Activated naive CD4-positive, alpha-beta T cell (primary cell): ENCODE data around the gene ANTKMT.

Source experiments
- DNase-seq, 4 experiments: peaks; one replicate each; lab custom pipeline; 2025; lab: John Stamatoyannopoulos, UW

ANTKMT gene

DNA sequence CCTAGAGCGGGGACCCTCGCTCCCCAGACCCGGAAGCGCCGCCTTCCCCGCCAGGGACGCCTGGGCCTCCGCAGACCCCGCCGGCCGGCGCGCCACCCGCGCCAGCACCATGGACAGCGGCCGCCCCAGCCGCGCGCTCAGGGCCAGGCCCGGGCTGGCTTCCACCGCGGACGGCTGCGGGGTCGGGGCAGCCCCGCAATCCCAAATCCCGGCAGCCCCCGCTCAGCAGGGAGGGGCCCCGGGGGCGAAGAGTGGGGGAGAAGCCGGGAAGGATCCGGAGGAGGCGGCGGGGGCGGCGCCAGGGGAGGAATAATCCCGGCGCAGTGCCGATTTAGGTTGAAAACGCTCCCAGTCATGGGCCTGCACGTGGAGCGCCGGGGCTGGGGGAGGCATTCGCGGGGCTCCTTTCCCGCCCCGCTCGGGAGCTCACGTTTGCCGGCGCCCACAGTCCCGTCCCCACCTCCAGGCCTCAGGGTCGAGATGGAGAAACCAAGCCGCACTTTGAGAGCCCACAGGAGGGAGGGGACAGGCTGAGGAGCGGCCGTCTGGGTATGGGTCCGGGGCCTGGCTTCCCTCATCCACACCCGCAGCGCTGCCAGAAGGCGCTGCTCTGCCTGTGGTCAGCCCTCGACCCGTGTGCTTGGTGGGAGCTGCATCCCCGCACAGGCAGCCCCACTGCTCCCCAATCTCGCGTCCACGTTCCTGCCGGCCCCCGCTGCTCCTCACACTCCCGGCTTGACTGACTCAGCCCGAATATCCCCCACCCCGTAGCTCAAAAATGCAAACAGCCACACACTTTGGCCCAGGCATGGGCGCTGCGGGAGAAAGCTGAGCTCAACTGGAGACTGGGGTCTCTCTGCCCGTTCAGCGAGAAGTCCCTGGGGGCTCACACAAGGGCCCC, 20.0 kb upstream of the ANTKMT start:
- DNase-seq, result peak in 2 of 4 experiments; percentile 24 to 45

DNA sequence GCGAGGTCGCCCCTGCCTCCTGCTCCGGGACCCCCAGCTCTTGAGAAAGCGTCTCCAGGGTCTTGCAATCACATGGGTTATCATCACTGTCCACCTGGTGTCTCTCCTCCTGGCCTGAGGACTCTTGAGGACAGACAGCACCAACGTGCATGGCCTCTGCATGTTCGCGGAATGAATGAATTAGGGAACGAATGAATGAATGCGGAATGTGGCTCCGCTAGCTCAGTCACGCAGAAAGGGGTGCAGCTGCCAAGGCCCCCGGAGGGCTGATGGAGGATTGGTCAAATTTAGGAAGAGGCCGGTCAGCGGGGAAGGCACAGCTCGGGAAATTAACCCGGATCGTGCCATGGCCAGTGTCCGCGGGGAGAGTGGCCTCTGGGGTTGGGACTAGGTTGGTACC, 18.6 kb upstream of the ANTKMT start:
- DNase-seq, result no peak

DNA sequence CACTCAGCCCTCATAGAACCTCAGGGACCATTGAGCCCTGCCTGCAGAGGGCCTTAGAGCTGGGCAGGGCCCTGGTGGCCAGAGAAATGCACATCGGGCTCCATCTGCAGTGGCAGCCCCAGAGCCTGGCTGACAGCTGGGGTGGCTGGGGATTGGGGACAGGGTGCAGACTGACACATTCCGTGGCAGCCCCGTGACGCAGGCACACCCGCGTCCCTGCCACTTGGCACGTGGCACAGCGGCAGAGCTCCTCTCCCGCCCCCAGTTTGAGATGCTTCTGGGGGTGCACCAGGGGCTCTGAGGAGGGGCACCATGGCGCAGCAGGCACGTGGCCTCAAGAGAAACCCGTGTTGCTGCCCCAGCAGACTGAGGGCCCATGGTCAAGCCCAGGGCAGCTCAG, 17.5 kb upstream of the ANTKMT start:
- DNase-seq, result no peak

DNA sequence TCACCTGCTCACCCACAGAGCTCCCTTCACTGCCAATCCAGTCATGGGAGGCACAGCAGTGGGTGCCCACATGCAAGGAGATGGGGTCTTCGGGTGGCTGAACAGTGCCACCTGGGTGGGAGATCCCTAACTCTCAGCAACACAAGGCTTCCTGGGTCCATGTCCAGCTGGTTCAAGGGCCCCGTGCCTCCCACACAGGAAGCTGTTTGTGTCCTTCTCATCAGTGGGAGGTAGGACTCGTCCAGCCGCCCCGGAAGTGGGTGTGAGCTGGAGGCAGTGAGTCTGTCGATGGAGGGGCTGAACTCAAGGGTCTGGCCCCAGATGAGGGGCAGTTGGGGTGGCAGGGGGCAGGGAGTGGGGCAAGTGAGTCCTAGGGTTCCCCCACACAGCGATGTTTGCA, 16.9 kb upstream of the ANTKMT start:
- DNase-seq, result no peak

DNA sequence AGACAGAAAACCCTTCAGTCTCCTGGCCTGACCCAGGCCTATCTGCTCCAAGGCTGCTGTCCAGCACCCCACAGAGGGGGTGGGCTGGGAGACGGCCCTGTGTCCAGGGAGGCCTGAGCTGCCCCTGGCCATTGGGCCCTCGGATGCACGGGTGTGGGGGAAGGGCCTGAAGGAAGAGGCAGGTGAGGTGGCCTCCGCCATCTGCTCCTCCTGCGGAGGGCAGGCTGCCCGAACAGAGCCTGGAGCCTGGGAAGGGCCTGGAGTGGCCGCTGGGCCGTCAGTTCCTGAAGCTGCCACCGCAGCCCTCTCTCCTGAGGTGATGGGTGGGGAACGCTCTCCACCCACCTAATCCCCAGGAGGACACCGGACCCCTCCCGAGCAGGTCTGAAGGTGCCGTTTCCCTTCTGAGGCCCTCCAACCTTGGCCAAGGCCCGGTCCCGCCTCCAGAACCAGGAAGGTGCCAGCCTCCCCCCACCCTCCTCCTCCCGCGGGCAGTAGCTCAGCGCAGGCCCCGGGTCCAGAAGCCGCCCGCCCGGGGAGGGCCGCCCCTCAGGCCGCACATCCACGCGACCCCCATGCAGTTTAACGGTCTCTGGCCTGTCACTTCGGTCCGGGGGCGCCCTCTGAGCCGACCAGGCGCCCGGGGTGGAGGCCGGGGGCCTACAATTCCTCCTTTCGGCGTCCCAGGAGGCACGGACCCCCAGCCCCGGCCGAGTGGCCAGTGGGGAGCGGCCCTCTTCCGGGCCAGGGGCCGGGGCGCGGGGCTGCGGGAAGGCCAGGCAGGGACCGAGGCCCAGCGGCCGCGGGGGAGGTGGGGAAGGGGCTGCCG, 16.2 kb upstream of the ANTKMT start:
- no peak for DNase-seq

DNA sequence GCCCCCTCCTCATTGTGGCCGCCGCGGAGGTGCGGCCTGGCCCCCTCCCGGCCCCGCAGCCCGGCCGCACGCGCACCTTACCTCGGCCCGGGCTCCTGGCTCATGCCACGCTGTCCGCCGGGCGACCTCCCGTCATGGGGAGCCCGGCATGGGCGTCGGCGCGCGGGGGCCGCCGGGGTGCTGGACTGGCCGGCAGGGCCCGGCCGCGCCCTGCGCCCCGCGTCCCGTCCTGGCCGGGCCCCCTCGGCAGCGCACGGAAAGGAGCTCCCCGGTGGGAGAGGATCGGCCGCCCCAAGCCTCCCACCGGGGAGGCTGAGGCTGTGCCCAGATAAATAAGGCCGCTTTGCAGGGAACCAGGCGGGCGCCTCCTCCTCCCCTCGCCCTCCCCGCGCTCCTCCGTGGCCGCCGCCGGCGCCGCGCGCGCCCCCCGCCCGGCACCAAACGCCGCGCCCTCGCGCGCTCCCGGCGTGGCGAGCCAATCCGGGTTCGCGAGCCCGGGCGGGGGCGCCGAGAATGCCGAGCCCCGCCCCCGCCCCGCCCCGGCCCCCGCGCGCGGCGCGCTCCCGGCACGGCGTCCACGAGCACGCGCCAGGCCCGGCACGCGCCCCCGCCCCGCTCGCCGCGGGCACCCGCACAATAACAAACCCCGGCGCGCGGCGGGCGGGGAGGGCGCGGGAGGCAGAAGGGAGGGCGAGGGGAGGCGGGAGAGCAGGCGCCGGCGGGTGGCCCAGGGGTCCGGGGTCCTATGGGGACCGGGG, 15.3 kb upstream of the ANTKMT start, which contains the start of gene FBXL16:
TSS of gene FBXL16 (minus strand) at position 371 of the 758 bp plus-strand sequence. CDS start 8,396 bp downstream, outside the sequence.
- DNase-seq, result no peak

DNA sequence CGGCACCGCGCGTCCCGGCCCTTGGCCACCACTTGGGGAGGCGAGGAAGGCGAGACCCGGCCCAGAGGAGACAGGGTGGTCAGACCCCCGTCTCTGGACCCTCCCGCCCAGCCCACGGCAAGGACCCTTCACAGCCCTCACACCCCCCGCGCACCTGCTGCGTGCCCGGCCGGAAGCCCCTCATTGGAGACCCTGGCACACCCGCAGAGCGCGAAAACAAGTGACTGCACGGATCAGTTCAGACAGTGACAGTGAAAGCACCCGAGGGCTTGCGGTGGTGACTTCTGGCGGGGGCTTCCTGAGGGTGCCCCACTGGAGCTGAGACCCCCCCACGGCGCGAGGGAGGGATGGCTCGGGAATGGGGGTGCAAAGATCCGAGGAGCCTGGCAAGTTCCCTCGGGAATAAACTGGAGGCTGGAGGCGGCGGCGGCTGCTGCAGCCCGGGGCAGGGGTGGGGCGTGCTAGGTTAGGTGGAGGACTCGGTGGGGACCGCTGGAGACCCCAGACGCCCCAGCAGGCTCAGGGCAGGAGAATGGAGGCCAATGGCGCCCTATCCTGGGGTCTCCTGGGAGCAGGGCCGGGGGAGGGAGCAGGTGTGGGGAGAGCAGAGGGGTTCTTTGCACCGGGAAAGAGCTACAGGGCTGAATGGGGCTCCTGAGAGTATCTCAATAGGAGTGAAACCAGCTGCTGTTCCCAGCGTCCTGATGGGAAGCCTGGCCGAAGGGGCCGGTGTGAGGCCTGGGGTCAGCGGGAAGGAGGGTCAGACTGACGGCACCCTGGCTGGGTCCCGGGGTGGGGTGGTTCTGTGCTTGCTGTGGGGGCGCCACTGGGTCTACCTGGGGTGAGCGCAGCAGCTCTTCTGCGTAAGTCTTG, 14.5 kb upstream of the ANTKMT start:
- no peak for DNase-seq

DNA sequence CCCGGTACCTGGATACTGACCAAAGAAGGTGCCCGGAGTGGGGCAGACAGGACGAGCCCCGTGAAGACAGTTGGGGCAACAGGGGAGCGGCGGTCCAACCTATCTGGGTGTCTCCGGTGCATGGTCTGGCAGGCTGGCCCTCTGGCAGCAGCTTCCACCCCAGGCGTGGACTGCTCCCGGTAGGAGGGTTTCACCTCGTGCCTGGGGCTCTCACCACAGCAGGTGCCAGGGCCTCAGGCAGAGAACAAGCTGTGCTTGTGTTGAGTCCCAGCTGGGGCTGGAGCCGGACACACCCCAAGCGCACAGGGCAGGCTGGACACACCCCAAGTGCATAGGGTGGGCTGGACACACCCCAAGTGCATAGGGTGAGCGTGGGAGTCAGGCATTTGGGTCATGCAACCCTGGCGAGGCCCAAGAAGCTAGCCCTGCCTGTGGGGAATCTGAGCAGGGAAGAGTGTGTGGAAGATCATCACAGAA, 13.8 kb upstream of the ANTKMT start:
- DNase-seq, result no peak

DNA sequence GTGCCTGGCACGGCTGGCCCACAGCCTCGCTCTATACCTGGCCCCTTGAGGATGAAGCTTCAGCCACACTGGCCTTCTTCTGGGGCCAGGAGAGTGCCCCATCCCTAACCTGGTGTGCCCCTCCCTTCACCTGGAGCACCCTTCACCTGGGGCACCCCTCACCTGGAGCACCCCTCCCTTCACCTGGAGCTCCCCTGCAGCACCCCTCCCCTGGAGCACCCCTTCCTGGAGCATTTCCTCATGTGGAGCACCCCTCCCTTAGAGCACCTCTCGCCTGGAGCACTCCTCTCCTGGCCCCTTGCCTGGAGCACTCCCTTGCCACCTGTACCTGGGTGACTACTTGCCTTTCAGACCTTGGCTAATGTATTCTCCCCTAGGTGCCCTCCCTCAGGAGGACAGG, 12.9 kb upstream of the ANTKMT start:
- no peak for DNase-seq

DNA sequence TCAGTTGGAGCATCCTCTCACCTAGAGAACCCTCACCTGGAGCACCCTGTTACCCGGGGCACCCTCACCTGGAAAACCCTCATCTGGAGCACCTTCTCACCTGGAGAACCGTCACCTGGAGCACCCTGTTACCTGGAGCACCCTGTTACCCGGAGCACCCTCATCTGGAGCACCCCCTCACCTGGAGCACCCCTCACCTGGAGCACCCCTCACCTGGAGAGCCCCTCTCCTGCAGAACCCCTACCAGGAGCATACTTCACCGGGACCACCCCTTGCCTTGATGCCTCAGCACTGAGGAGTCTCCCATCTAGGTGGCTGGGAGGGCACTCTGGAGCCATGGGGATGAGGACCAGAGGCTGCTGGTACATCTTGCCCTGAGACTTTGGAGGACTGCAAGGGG, 12.0 kb upstream of the ANTKMT start:
- no peak for DNase-seq

DNA sequence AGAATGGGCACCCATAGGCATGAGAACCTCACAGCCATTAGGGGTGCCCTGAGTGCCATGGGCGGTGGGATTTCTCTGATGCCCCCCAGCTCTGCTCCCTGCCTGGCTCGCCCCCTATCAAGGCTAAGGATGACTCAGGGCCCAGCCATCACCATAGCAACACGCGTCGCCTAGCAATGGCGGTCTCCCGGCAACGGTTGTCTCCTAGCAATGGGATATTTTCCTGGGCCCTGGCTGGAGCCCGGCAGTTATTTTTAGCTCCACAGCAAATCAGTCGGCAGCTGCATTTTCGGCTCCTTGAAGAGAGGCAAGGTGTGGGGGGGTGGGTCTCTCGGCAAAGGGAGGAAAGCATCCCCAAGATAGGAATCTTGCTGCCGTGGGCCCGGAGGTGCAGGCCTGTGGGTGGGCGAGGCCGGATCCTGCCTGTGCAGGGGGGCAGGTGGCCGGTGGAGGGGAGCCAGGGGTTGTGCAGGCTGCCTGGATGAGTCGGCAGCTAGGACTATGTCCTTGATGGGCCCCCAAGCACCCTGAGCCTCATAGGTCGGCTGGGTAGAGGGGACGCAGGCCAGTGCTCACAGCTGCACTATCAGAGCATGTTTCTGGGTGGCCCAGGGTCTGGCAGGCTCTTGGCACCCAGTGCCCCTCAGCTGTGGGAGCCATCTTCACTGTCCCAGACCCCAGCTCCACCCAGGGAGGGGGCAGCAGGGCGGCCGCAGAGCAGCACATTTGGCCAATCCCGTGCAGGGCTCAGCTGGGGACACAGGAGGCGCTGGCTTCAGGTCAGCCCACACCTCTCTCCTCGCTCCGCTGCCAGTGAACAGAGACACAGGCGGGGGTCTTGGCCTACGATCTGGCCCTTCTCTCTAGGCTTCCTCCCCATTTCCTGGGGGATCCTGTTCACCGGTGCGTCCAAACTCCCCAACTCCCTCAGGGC, 11.1 kb upstream of the ANTKMT start:
- no peak for DNase-seq

DNA sequence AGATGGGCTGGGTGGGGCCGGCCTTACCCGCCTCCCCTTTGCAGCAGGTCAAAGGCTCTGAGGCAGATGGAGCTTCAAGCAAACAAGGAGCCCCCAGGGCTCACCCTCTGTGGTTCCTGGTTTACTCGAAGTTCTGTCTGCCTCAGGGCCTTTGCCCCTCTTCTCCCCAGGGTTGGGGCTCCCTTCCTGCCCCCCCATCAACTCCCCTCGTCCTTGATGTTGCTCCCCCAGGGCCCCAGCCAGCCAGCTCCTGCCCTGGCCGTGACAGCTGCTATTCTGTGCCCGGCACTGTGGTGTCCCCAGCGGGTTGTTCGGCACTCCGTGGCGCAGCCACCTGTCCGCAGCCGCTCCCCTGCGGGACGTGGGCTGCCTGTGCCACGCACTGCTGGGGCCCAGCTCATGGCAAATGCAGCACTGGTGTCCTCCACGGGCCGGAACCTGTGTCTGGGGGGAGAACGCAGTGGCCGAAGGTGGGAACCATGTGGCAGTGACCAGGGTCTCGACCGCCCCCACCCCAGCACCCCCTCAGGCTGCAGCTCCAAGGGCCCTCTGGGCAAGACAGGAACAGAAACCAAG, 10.4 kb upstream of the ANTKMT start:
- DNase-seq, result no peak

DNA sequence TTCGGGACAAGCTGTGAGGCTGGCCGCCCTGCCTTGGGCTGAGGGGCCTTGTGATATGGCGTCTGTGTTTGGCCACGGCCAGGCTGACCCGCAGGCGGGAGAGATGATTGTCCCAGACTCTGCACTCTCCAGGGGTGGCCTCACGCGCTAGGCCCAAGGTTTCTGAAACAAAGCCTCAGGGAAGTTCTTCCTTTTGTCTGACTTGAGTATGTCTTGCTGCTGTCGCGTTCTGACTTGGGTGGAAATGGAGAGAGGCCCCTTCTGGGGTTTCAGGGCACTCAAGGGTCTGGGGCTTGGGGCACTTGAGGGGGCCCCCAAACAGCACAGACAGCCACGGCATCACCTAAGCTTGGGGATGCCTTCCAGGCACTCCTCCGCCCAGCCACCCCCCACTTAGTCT, 9.9 kb upstream of the ANTKMT start:
- no peak for DNase-seq

DNA sequence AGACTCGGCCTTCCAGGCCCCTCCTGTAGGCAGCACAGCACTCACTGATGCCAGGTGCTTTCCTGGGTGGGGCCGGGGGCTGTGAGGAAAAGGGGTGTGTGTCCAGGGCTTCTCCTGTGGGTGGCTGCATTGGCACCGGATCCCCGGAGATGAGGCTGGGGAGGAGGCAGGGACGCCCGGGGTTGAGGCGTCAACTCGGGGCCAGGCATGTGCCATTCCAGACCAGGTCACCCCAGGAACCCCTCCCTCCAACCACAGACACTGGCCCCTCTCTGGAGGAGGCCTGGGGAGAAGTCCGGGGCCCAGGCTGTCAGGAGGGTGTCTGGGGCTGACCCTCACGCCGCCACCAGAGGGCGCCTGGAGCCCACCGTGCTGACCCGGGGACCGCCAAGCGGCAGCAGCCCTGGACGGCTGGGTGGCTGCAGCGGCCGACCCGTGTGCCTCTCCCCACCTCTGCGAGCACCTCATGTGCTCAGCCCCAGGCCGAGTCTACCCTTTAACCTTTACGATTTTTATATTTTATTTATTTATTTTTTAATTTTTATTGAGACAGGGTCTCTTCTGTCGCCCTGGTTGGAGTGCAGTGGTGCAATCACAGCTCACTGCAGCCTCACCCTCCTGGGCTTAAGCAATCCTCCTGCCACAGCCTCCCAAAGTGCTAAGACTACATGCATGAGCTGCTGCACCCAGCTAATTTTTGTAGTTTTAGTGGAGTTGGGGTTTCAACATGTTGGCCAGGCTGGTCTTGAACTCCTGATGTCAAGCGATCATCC, 9.2 kb upstream of the ANTKMT start:
- DNase-seq, result peak; percentile 48 to 76 (median 62)

DNA sequence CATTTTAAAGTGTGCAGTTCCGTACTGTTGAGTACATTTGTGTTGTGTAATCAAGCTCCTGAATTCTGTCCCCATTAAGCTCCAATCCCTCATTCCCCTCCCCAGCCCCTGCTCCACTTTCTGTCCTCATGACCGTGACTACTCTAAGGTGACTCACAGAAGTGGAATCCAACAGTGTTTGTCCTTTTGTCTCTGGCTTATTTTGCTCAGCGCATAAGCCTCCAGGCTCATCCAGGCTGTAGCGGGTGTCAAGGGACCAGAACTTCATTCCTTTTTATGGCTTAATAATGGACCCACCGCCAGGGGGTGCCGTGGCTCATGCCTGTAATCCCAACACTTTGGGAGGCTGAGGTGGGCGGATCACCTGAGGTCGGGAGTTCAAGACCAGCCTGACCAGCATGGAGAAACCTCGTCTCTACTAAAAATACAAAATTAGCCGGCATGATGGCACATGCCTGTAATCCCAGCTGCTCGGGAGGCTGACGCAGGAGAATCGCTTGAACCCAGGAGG, 8.2 kb upstream of the ANTKMT start:
- DNase-seq, result peak in 2 of 4 experiments; percentile 16 to 35

DNA sequence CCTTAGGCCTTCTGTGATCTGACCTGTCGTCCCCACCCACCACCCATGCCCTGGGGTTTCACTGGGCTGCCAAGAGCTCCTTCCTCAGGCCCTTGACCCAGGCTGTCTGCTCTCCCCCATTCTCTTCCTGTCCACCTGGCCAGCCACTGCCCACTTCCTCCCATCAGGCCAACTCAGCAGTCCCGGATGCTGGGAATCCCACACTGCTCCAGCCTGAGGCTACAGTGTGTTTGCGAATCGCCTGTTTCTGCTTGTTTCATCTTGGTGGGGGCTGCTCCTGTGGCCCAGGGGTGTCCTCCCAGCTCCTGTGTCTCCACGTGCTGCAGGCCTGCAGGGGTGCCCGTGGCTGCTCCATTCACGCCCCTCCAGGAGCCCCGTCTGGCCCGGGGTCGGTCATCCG, 6.9 kb upstream of the ANTKMT start:
- DNase-seq, result no peak

DNA sequence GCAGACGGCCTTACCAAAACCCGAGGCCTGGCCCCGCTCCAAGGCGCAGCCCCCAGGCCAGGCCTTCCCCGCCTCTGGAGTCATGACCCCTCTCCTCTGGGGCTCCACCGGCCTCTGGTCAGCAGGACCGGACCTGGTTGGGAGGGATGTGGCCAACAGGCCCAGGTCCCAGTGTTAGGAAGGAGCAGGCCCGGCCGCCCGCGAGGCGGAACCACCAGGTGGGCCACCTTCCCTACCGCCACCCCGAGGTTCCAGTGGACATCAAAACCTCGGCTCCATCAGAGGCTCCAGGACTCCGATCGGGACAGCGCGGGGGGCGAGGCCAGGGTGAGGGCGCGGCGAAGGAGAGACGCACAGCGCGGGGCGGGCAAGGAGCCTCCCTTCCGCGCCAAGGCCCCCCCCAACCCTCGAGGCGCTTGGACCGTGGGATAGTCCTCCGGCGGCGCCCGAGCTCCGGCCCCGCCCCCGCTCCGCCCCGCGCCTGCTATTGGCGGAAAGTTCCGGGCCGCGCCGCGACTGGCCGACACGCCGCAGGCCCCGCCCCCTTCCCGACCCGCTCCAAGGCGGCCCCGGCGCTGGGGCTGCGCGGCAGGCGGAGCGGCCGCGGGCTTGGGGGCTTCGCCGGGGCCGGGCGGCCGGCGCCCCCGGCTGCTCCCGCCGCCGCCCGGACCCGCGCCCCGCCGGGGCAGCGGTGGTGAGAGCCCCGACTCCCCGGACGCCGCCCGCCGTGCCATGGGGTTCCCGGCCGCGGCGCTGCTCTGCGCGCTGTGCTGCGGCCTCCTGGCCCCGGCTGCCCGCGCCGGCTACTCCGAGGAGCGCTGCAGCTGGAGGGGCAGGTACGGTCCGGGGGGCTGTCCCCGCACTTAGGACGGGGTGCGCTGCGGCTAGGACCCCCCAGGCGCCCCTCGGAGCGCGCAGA, 6.1 kb upstream of the ANTKMT start, which contains the start of gene METRN:
TSS of gene METRN (plus strand) at position 561 of the 919 bp plus-strand sequence. CDS start at position 733, 172 bp downstream.
- DNase-seq, result peak; percentile 49 to 84 (median 68)
